DND-41 (cell line): ENCODE results near the gene HNRNPH3.
A peak's percentile ranks its signal among the peaks of the same experiment; 100 is the strongest.

Experiments used
- ATAC-seq: fragments of 200-7000 bp; cut with Tn5 transposase; 3 replicates; pipeline ENCODE4 v1.9.1; 2021; ENCODE audit warnings: low read depth; ENCODE audit not compliant: insufficient read depth
- DNase-seq: peaks from one replicate; pipeline ENCODE4 v3.0.0-alpha.2; 2020
- H2AFZ ChIP-seq: 2 replicates; pipeline ENCODE4 v1.6.0; 2012; ENCODE audit warnings: low read depth, low read length
- H3K27ac ChIP-seq: 2 replicates; pipeline ENCODE4 v1.5.1; 2012; ENCODE audit warnings: low read length, inconsistent platforms
- H3K27me3 ChIP-seq: fragments of 200-600 bp; sonication (generic); 2 replicates; pipeline ENCODE4 v1.6.0; 2012; ENCODE audit warnings: low read length, mild to moderate bottlenecking, inconsistent platforms; ENCODE audit not compliant: insufficient read depth, poor library complexity
- H3K36me3 ChIP-seq: 2 replicates; pipeline ENCODE4 v1.5.1; 2012; ENCODE audit warnings: low read length, inconsistent platforms; ENCODE audit not compliant: insufficient read depth
- H3K4me1 ChIP-seq: 2 replicates; pipeline ENCODE4 v1.5.1; 2012; ENCODE audit warnings: mild to moderate bottlenecking, low read length; ENCODE audit not compliant: insufficient read depth
- H3K4me2 ChIP-seq: 2 replicates; pipeline ENCODE4 v1.6.0; 2012; ENCODE audit warnings: mild to moderate bottlenecking, moderate library complexity, low read length, inconsistent platforms; ENCODE audit not compliant: insufficient read depth
- H3K4me3 ChIP-seq, 2 experiments: fragments of 200-600 bp in 1 of 2; shearing (Covaris generic) in 1 of 2; 2 replicates each; pipeline ENCODE4 v1.5.1; 2012 to 2016; ENCODE audit warnings: inconsistent platforms in 2 of 2, low read length in 2 of 2, mild to moderate bottlenecking in 2 of 2, low read depth in 1 of 2, moderate library complexity in 1 of 2
- H3K79me2 ChIP-seq: 2 replicates; pipeline ENCODE4 v1.6.0; 2012; ENCODE audit warnings: low read length, inconsistent platforms; ENCODE audit not compliant: insufficient read depth
- H3K9ac ChIP-seq: 2 replicates; pipeline ENCODE4 v1.6.0; 2012; ENCODE audit warnings: low read depth, mild to moderate bottlenecking, inconsistent platforms, low read length, moderate library complexity
- H3K9me3 ChIP-seq: 2 replicates; pipeline ENCODE4 v1.5.1; 2012; ENCODE audit warnings: low read length, moderate library complexity, mild to moderate bottlenecking, inconsistent platforms; ENCODE audit not compliant: insufficient read depth, severe bottlenecking
- H4K20me1 ChIP-seq: 2 replicates; pipeline ENCODE4 v1.6.0; 2012; ENCODE audit warnings: low read length; ENCODE audit not compliant: insufficient read depth
- EZH2 ChIP-seq: IDR thresholded peaks from 3 replicates; pipeline ENCODE4 v1.6.1; 2012; ENCODE audit warnings: borderline replicate concordance, low read depth, mild to moderate bottlenecking, moderate library complexity, low read length, inconsistent platforms; ENCODE audit not compliant: severe bottlenecking
- TF ChIP-seq, protein P1 (sequence below): IDR thresholded peaks from 2 replicates; pipeline ENCODE4 v1.5.1; 2012; ENCODE audit warnings: borderline replicate concordance, low read length, moderate library complexity, mild to moderate bottlenecking; ENCODE audit not compliant: poor library complexity, severe bottlenecking; ENCODE audit errors: extremely low read depth

Gene HNRNPH3

DNA sequence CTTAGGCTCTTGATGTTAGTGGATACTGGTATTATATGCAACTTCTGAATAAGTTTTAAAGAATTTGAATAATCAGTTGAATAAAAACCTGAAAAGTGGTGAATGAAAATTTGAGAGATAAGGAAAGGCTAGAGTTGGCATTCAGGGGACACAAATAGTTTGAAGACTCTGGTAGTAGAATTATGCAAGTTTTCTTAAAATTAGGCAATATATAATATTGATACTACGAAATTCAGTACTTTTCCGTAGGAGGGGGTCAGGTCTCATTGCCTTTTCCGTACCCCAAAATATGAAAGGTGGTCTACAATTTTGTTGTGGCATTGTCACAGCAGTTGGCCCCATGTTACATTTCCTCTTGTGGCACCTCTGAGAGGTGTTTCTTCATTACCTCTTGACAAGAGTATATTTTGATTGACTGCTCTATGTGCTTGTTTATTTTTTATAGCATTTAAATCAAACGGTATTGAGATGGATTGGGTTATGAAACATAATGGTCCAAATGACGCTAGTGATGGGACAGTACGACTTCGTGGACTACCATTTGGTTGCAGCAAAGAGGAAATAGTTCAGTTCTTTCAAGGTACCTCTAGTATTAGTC lies 5.0 kb downstream of the HNRNPH3 start:
- no peak for ATAC-seq
- no peak for DNase-seq
- Histone ChIP-seq H3K79me2 (peaks cover 100% of the 10 kb centered on the region), H3K36me3 (peaks cover 88% of the 10 kb centered on the region), H3K4me1 (peaks cover 45% of the 10 kb centered on the region), H3K4me3 (peak overlapping the region; percentile 1 to 64; a peak in 2 of 4 replicates), H3K9me3 (no peaks in the 10 kb centered on the region), H2AFZ (no peak overlapping the region), H3K9ac (peak overlapping the region; percentile 10; the same call in 1 of the 2 replicates), H3K27me3 (no peaks in the 10 kb centered on the region), H4K20me1 (peaks cover 88% of the 10 kb centered on the region), H3K4me2 (peak overlapping the region; percentile 85), H3K27ac (no peak overlapping the region)
- TF ChIP-seq EZH2, result no peak
- TF ChIP-seq, protein P1, sequence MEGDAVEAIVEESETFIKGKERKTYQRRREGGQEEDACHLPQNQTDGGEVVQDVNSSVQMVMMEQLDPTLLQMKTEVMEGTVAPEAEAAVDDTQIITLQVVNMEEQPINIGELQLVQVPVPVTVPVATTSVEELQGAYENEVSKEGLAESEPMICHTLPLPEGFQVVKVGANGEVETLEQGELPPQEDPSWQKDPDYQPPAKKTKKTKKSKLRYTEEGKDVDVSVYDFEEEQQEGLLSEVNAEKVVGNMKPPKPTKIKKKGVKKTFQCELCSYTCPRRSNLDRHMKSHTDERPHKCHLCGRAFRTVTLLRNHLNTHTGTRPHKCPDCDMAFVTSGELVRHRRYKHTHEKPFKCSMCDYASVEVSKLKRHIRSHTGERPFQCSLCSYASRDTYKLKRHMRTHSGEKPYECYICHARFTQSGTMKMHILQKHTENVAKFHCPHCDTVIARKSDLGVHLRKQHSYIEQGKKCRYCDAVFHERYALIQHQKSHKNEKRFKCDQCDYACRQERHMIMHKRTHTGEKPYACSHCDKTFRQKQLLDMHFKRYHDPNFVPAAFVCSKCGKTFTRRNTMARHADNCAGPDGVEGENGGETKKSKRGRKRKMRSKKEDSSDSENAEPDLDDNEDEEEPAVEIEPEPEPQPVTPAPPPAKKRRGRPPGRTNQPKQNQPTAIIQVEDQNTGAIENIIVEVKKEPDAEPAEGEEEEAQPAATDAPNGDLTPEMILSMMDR, result no peak

GRCh38 chr10:68340358-68341080 lies 8.7 kb downstream of the HNRNPH3 start:
- H3K4me3 ChIP-seq, result no peak overlapping the region
- DNase-seq, result no peak
- no peak overlapping the region for H3K4me2 ChIP-seq
- H4K20me1 ChIP-seq, result peaks cover 74% of the 10 kb centered on the region
- H3K27me3 ChIP-seq, result no peaks in the 10 kb centered on the region
- no peak overlapping the region for H3K9ac ChIP-seq
- H3K9me3 ChIP-seq, result no peaks in the 10 kb centered on the region
- TF ChIP-seq, protein P1, result no peak
- TF ChIP-seq EZH2, result no peak
- no peak overlapping the region for H2AFZ ChIP-seq
- ATAC-seq, result no peak
- H3K4me1 ChIP-seq, result peaks cover 24% of the 10 kb centered on the region
- peaks cover 100% of the 10 kb centered on the region for H3K36me3 ChIP-seq
- H3K79me2 ChIP-seq, result peaks cover 87% of the 10 kb centered on the region
- H3K27ac ChIP-seq, result no peak overlapping the region

GRCh38 chr10:68342909-68343516 lies 11.1 kb downstream of the HNRNPH3 start:
- Histone ChIP-seq H3K4me3 (no peak overlapping the region), H3K36me3 (peaks cover 80% of the 10 kb centered on the region), H3K4me1 (0 out of 2 replicates have a peak, but pooled peaks cover 3% of the 10 kb centered on the region), H3K27me3 (no peaks in the 10 kb centered on the region), H3K4me2 (no peak overlapping the region), H2AFZ (no peak overlapping the region), H3K9me3 (no peaks in the 10 kb centered on the region), H4K20me1 (peaks cover 50% of the 10 kb centered on the region), H3K9ac (no peak overlapping the region), H3K27ac (no peak overlapping the region), H3K79me2 (peaks cover 62% of the 10 kb centered on the region)
- TF ChIP-seq EZH2, result no peak
- TF ChIP-seq, protein P1, result no peak
- ATAC-seq (no peak), DNase-seq (no peak)
